Pancreas (tissue), 10 donors: ENCODE data around the gene PRDM16. TPM values are rescaled to one million over a fixed set of nuclear protein-coding genes. Genes with fewer than 3 reads are reported as not detected.

Experiments used
- ATAC-seq, 4 donors: fragments of 200-7000 bp; cut with Tn5 transposase; one replicate each; pipeline versions ENCODE4 v1.8.0 to v1.9.1; 2020; ENCODE audit warnings: mild to moderate bottlenecking in 4 of 4, moderate library complexity in 4 of 4
- DNase-seq, 6 donors: peaks; one replicate each; pipeline ENCODE4 v3.0.0-alpha.2; 2020
- FAIRE-seq: peaks from 2 replicates; lab custom pipeline; 2012; peaks lifted over from hg19 to GRCh38; lab: Jason Lieb, UNC
- H3K27ac ChIP-seq, 4 donors: fragments of 200-600 bp; sonication (generic); 1 replicate in 3 of 4; 2 replicates in 1 of 4; pipeline versions ENCODE4 v1.5.0 to v1.8.0; 2020
- H3K27me3 ChIP-seq, 4 donors: fragments of 200-600 bp; one replicate each; pipeline ENCODE4 v1.8.0; 2021
- H3K36me3 ChIP-seq, 3 donors: fragments of 200-600 bp; sonication (generic) in 1 of 3; one replicate each; pipeline versions ENCODE4 v1.5.0 to v1.8.0; 2020 to 2021
- H3K4me1 ChIP-seq, 3 donors: fragments of 200-600 bp; one replicate each; pipeline ENCODE4 v1.8.0; 2021
- H3K4me3 ChIP-seq, 4 donors: fragments of 200-600 bp; sonication (generic) in 2 of 4; one replicate each; pipeline versions ENCODE4 v1.5.0 to v1.8.0; 2020 to 2021
- H3K9me3 ChIP-seq, 4 donors: fragments of 200-600 bp; one replicate each; pipeline ENCODE4 v1.8.0; 2021
- CTCF ChIP-seq, 4 donors: fragments of 200-600 bp; sonication (generic) in 3 of 4; IDR thresholded peaks; one replicate each; pipeline versions ENCODE4 v1.5.0 to v1.8.0; 2021; ENCODE audit warnings: antibody characterized with exemption in 4 of 4
- WGBS, 2 donors: extraction: QIAGEN DNeasy Blood & Tissue Kit; methylation state at CpG; one replicate each; pipeline ENCODE4 v1.1.7; 2013; 5-methylcytosine and 5-hydroxymethylcytosine counted together
- intact Hi-C, 3 donors: fragments of 100-400 bp; cut with DNase I; formaldehyde crosslinking; loops; one replicate each; pipeline versions ENCODE4 v1.11.1 to v1.14.2; 2022
- polyA plus RNA-seq, 2 donors: library from polyadenylated mRNA; stranded (reverse); fragments of 200-250 nt; gene quantifications; one replicate each; pipeline ENCODE4 v1.2.3, GENCODE V29; 2013
- total RNA-seq, 6 donors: library from RNA; stranded (reverse); fragmentation: NEBNext Ultra II Directional in 4 of 6; extraction: Animal tissue kit (Norgen Biotek cat#: 25700) in 4 of 6; gene quantifications; one replicate each; pipeline versions ENCODE4 v1.2.1 to v1.2.4, GENCODE V29; 2021 to 2023
- donor health status: healthy with polysubstance abuse.
- donor health status: DM: no; HTN: no; CAD: no; lungs with moderate emphysema.
- donor health status: DM: no; HTN: no; CAD: no.
- donor health status: control.
- donor health status: control.
- donor health status: Bipolar disorder and iron deficiency.
- donor health status: DM: yes; HTN: yes; CAD: no.
- donor health status: DM: no; HTN: no; CAD: no.
- donor health status: DM: no; HTN: no; CAD: no.
- donor health status: DM: yes; HTN: yes; CAD: no.

PRDM16 gene
- total and polyA plus RNA-seq, 8 donors: 6.6 to 19.2 (median 14.9) TPM

DNA sequence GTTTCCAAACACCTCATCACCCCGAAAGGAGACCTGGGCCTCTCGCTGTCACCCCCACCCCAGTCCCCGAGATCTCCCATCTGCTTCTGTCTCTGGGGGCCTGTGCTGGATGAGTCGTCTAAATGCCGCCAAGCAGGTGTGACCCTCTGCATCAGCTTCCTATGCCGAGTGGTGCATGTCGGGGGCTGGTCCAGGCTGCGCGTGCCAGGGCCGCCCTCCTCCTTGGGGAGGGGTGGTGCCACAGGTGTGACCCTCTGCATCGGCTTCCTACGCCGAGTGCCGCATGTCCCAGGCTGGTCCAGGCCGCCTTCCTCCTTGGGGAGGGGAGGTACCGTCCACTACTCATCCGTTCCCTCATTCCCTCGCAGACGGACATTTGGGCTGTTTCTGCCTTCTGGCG is 115.7 kb downstream of the PRDM16 start:
- Histone ChIP-seq H3K27ac (no peak overlapping the region), H3K4me1 (peaks cover 4 to 14% (median 13%) of the 10 kb centered on the region in 3 donors), H3K27me3 (no peaks in the 10 kb centered on the region), H3K4me3 (no peak overlapping the region), H3K36me3 (no peaks in the 10 kb centered on the region), H3K9me3 (no peaks in the 10 kb centered on the region)
- FAIRE-seq (no peak), DNase-seq (no peak), ATAC-seq (no peak)
- 94 to 95% methylated on average over 20 of the region's 20 CpGs for WGBS, 2 donors
- TF ChIP-seq CTCF (IDR thresholded peaks at IDR 0.05): no peak
- intact Hi-C loops: loop anchor here in 1 of 3 donors (10.0 kb wide), 1 partner anchor 120 kb away; the partner anchor contains the start of gene PRDM16

DNA sequence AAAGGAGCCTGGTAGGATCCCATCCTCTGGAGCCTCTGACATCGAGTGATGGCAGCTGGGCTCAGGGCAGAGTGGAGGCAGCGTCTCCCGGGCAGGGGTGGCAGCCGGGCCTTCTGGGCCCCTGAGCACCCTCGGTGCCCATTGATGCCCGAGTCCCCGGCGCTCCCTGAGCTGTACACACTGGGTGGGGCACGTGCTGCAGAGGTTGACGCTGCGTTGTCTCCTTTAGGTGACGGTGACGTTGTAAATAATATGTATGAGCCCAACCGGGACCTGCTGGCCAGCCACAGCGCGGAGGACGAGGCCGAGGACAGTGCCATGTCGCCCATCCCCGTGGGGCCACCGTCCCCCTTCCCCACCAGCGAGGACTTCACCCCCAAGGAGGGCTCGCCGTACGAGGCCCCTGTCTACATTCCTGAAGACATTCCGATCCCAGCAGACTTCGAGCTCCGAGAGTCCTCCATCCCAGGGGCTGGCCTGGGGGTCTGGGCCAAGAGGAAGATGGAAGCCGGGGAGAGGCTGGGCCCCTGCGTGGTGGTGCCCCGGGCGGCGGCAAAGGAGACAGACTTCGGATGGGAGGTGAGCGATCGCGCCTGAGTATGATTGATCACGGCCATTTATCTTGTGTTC is 117.0 kb downstream of the PRDM16 start:
- DNase-seq: no peak
- FAIRE-seq: no peak
- TF ChIP-seq CTCF (IDR thresholded peaks at IDR 0.05): no peak
- no peak for ATAC-seq
- Histone ChIP-seq H3K9me3 (no peaks in the 10 kb centered on the region), H3K36me3 (no peaks in the 10 kb centered on the region), H3K27ac (peak overlapping the region in 2 of 4 donors; percentile 62 to 66), H3K4me3 (no peak overlapping the region), H3K4me1 (peaks cover 4 to 14% (median 13%) of the 10 kb centered on the region in 3 donors), H3K27me3 (no peaks in the 10 kb centered on the region)
- intact Hi-C loops: loop anchor here in 1 of 3 donors (10.0 kb wide), 1 partner anchor 121 kb away; the partner anchor contains the start of gene PRDM16
- 83 to 84% methylated on average over 38 of the region's 38 CpGs for WGBS, 2 donors

GRCh38 chr1:3186526-3186921 is 117.5 kb downstream of the PRDM16 start:
- H3K36me3 ChIP-seq: no peaks in the 10 kb centered on the region
- intact Hi-C loops: loop anchor here in 1 of 3 donors (10.0 kb wide), 1 partner anchor 122 kb away; the partner anchor contains the start of gene PRDM16
- no peak overlapping the region for H3K4me3 ChIP-seq
- no peak for FAIRE-seq
- 46 to 66% methylated on average over 22 of the region's 22 CpGs for WGBS, 2 donors
- peak overlapping the region in 3 of 4 donors; percentile 6 to 66 (median 62) for H3K27ac ChIP-seq
- H3K9me3 ChIP-seq: no peaks in the 10 kb centered on the region
- no peak for TF ChIP-seq CTCF (IDR thresholded peaks at IDR 0.05)
- DNase-seq: peak in 2 of 6 donors; percentile 49 to 57
- H3K4me1 ChIP-seq: peaks cover 4 to 14% (median 13%) of the 10 kb centered on the region in 3 donors
- ATAC-seq: peak in 3 of 4 donors; percentile 25 to 67 (median 47)
- no peaks in the 10 kb centered on the region for H3K27me3 ChIP-seq

- intact Hi-C loops: loop anchor here in 1 of 3 donors (10.0 kb wide), 1 partner anchor 123 kb away; the partner anchor contains the start of gene PRDM16
- ATAC-seq (peak in 1 of 4 donors; percentile 16), DNase-seq (no peak), FAIRE-seq (no peak)
- Histone ChIP-seq H3K9me3 (no peaks in the 10 kb centered on the region), H3K4me1 (peaks cover 4 to 14% (median 13%) of the 10 kb centered on the region in 3 donors), H3K27ac (peak overlapping the region; percentile 35 to 62 (median 55)), H3K4me3 (no peak overlapping the region), H3K36me3 (no peaks in the 10 kb centered on the region), H3K27me3 (no peaks in the 10 kb centered on the region)
- WGBS, 2 donors: 77 to 78% methylated on average over 19 to 21 of the region's 21 CpGs
- no peak for TF ChIP-seq CTCF (IDR thresholded peaks at IDR 0.05)
These were observed 118.6 kb downstream of the PRDM16 start for GRCh38 chr1:3187415-3188149.
